Stomach (tissue), 4 donors: ENCODE results near the gene ASCL2.

Experiments used
- EP300 ChIP-seq: sonication (generic); formaldehyde crosslinking; IDR thresholded peaks from one replicate; pipeline ENCODE4 v1.6.1; 2017; ENCODE audit warnings: antibody characterized with exemption
- TF ChIP-seq, protein P1 (sequence below), 7 experiments: fragments of 450-650 bp in 4 of 7; fragments of 200-600 bp in 3 of 7; sonication (generic) in 3 of 7; IDR thresholded peaks; one replicate each; pipeline ENCODE4 v1.5.1; 2016 to 2019; ENCODE audit warnings: antibody characterized with exemption in 7 of 7, control low read depth in 2 of 7, mild to moderate bottlenecking in 1 of 7

DNA sequence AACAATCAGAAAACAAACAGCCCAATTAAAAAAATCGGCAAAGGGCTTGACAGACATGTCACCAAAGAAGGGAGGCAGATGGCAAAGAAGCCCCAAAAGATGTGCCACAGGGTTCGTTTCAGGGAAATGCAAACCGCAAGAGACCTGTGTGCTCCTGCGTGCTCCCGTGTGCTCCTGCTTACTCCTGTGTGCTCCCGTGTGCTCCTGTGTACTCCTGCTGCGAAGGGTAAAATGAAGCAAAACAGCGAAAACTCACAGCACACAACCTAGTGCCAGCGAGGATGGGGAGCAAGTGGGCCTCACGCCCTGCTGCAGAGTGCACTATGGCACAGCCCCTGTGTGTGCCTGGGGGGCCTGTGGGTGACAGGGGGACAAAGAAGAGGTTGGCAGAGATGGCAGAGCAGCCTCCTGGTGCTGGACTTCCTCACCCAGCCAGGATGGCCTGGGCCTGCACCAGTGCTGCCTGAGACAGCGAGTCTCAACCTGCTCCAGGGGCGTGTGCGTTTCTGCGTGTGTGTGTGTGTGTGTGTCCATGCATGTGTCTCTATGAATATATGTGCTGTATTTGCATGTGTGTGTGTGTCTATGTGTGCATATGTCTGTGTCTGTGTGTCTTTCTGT is 14.0 kb downstream of the ASCL2 start:
- TF ChIP-seq EP300: no peak
- TF ChIP-seq, protein P1, sequence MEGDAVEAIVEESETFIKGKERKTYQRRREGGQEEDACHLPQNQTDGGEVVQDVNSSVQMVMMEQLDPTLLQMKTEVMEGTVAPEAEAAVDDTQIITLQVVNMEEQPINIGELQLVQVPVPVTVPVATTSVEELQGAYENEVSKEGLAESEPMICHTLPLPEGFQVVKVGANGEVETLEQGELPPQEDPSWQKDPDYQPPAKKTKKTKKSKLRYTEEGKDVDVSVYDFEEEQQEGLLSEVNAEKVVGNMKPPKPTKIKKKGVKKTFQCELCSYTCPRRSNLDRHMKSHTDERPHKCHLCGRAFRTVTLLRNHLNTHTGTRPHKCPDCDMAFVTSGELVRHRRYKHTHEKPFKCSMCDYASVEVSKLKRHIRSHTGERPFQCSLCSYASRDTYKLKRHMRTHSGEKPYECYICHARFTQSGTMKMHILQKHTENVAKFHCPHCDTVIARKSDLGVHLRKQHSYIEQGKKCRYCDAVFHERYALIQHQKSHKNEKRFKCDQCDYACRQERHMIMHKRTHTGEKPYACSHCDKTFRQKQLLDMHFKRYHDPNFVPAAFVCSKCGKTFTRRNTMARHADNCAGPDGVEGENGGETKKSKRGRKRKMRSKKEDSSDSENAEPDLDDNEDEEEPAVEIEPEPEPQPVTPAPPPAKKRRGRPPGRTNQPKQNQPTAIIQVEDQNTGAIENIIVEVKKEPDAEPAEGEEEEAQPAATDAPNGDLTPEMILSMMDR (IDR thresholded peaks at IDR 0.05): no peak
